ENCODE data around the gene ANXA4. TPM values are rescaled to one million over a fixed set of nuclear protein-coding genes. Genes with fewer than 3 reads are reported as not detected.
"Not testable (repeated sequence)": the region's sequence is repeated elsewhere in the genome, so short reads cannot be mapped to it uniquely, and the experiment has no call there.

The ANXA4 gene
- polyA plus RNA-seq, 2 of the 4 experiments (the other 2 are of a cell fraction) = 341 to 554 TPM

DNA sequence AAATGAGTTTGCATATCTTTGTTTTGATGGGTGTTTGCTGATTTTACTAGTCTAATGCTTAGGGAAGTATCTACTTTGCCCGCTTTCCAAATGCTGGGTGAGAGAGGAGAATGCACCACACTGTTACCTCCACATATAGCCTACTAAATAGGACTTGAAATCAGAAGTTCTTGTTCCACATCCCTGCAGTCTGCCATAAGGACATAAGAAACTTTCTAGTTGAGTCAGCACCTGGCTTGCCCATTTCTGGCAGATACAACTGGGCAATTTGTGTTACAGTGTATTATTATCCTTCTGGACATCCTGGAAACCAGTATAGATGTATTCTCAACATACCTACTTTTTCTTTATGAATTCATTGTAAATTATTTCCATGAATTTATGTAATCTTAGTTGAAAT is 29.5 kb downstream of the ANXA4 start:
- WGBS (ENCODE audit: missing lambda C conversion rate) = 82% methylated on average over 1 of the region's 1 CpG
- DNase-seq (ENCODE audit: low read depth in 1 of 2, low spot score in 1 of 2) (no peak), ATAC-seq (no peak), FAIRE-seq (no peak)
- Histone ChIP-seq H3K9me3 (no peaks in the 10 kb centered on the region), H3K4me2 (peak overlapping the region; percentile 69), H3K27ac (peak overlapping the region; percentile 90 to 93), H3K4me3 (no peak overlapping the region), H3K4me1 (peaks cover 99% of the 10 kb centered on the region)
- CTCF ChIA-PET = interaction anchor here (0.7 to 4.2 kb wide), 7 partner anchors 19 to 47 kb away, joined by 3 to 26 read pairs (median 4); no protein-coding TSS in a partner anchor
- TF ChIP-seq KDM5A (IDR thresholded peaks at IDR 0.05) (no peak), RCOR1 (IDR thresholded peaks at IDR 0.05; ENCODE audit: low read depth, low read length) (no peak), CBX2 (IDR thresholded peaks at IDR 0.05; ENCODE audit: borderline replicate concordance, low read depth) (no peak), SREBF2 (IDR thresholded peaks at IDR 0.05) (no peak), JUN (IDR thresholded peaks at IDR 0.05) (peak; percentile 21 to 24; a peak in 1 of 5 replicates), CHD4 (IDR thresholded peaks at IDR 0.05; ENCODE audit: borderline replicate concordance) (no peak), CEBPB (IDR thresholded peaks at IDR 0.05) (no peak), MAFK (IDR thresholded peaks at IDR 0.05; ENCODE audit: partially characterized antibody) (peak; percentile 46), CHD2 (IDR thresholded peaks at IDR 0.05; ENCODE audit: low read length, partially characterized antibody) (no peak), ZFP36 (IDR thresholded peaks at IDR 0.05; ENCODE audit: borderline replicate concordance, partially characterized antibody) (no peak)
- TF ChIP-seq, protein P1, sequence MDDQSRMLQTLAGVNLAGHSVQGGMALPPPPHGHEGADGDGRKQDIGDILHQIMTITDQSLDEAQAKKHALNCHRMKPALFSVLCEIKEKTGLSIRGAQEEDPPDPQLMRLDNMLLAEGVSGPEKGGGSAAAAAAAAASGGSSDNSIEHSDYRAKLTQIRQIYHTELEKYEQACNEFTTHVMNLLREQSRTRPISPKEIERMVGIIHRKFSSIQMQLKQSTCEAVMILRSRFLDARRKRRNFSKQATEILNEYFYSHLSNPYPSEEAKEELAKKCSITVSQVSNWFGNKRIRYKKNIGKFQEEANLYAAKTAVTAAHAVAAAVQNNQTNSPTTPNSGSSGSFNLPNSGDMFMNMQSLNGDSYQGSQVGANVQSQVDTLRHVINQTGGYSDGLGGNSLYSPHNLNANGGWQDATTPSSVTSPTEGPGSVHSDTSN (IDR thresholded peaks at IDR 0.05) = no peak
- POLR2A ChIA-PET = interaction anchor here (0.6 to 2.0 kb wide), 2 partner anchors 16 to 30 kb away, joined by 3 to 10 read pairs; partner anchors contain the start of gene ANXA4

DNA sequence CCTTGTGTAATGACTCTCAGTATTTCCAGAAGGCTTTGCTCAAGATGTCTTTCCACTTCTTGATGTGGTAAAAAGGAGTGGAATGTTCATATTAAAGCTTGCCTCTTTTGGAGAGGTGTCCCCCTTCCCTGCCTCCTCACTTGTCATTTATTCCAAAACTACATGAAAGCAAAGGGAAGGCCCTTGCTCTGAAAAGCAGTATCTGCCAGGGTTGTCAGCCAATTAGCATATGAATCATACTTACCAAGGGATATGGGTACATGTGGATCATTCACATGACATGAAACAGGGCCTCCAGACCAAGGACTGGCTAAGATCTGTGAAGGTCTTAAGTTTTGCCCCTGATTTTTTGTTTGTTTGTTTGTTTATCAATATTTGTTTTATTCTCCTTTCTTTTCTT is 31.3 kb downstream of the ANXA4 start:
- CTCF ChIA-PET = interaction anchor here (0.8 to 4.2 kb wide), 6 partner anchors 12 to 54 kb away, joined by 3 to 26 read pairs (median 4); no protein-coding TSS in a partner anchor
- DNase-seq (ENCODE audit: low read depth in 1 of 2, low spot score in 1 of 2) (peak in 1 of 2 experiments; percentile 49), ATAC-seq (peak; percentile 37 to 69), FAIRE-seq (no peak)
- Histone ChIP-seq H3K9me3 (no peaks in the 10 kb centered on the region), H3K4me3 (no peak overlapping the region), H3K4me2 (peak overlapping the region; percentile 69), H3K27ac (peak overlapping the region; percentile 90 to 93), H3K4me1 (peaks cover 99% of the 10 kb centered on the region)
- TF ChIP-seq HEYL (CRISPR knock-in tag; IDR thresholded peaks at IDR 0.05) = 0 out of 2 replicates have a peak, but pooled peaks have one; percentile 18
- no peak for TF ChIP-seq HDAC2 (IDR thresholded peaks at IDR 0.05)
- TF ChIP-seq JUNB (IDR thresholded peaks at IDR 0.05) = 0 out of 2 replicates have a peak, but pooled peaks have one; percentile 14
- TF ChIP-seq FOSL2 (IDR thresholded peaks at IDR 0.05) = peak; percentile 49; the same call in 1 of the 2 replicates
- TF ChIP-seq FOSL2 (CRISPR knock-in tag; IDR thresholded peaks at IDR 0.05) = peak; percentile 64
- TF ChIP-seq, protein P2, sequence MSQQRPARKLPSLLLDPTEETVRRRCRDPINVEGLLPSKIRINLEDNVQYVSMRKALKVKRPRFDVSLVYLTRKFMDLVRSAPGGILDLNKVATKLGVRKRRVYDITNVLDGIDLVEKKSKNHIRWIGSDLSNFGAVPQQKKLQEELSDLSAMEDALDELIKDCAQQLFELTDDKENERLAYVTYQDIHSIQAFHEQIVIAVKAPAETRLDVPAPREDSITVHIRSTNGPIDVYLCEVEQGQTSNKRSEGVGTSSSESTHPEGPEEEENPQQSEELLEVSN (IDR thresholded peaks at IDR 0.05; ENCODE audit: borderline replicate concordance, low read depth) = no peak
- POLR2A ChIA-PET = interaction anchor here (2.0 kb wide), 1 partner anchor 32 kb away, joined by 10 read pairs; the partner anchor contains the start of gene ANXA4

DNA sequence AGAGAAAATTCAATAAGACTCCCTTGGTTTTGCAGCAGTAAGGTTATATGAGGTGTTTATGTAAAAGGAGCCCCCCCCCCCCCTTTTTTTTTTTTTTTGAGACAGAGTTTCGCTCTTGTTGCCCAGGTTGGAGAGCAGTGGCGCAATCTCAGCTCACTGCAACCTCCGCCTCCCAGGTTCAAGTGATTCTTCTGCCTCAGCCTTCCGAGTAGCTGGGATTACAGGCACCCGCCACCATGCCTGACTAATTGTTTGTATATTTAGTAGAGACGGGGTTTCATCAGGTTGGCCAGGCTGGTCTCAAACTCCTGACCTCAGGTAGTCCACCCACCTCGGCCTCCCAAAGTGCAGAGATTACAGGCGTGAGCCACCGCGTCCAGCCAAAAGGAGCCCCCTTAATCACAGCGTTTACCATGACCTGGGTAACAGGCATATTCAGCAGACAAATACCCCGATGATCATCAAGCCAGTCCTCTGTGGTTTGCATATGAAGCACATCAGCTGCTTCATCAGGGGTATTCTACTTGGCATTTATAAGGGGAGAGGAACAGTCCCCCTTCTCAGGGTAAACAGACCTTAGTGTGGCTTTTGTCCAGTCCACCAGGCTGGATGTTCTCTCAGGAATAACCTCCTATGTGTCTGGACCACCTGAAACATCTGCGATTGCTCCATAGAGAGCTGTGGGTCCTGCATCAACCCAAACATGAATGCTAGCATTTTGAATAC is 32.5 kb downstream of the ANXA4 start:
- TF ChIP-seq HOXA7 (CRISPR knock-in tag; IDR thresholded peaks at IDR 0.05) (0 out of 2 replicates have a peak, but pooled peaks have one; percentile 19), CEBPB (IDR thresholded peaks at IDR 0.05) (peak in 1 of 2 experiments; percentile 39; a peak in 1 of 4 replicates), POLR2AphosphoS2 (conservative IDR thresholded peaks at IDR 0.05; ENCODE audit: low read length) (0 out of 2 replicates have a peak, but pooled peaks have one; percentile 69)
- DNase-seq (ENCODE audit: low read depth in 1 of 2, low spot score in 1 of 2); FAIRE-seq; H3K9me3 ChIP-seq; H3K4me3 ChIP-seq; ATAC-seq: not testable (repeated sequence)
- WGBS (ENCODE audit: missing lambda C conversion rate) = 83% methylated on average over 13 of the region's 13 CpGs
- Histone ChIP-seq H3K4me1 (peaks cover 96% of the 10 kb centered on the region), H3K4me2 (peak overlapping the region; percentile 21; the same call in 2 of the 3 replicates), H3K27ac (peak overlapping the region; percentile 90 to 93)
- ChIA-PET CTCF (interaction anchor here (1.6 to 5.7 kb wide), 4 partner anchors 11 to 50 kb away, joined by 3 to 49 read pairs (median 20); no protein-coding TSS in a partner anchor), POLR2A (interaction anchor here (0.6 to 2.1 kb wide), 3 partner anchors 33 to 54 kb away, joined by 3 to 8 read pairs (median 4); partner anchors contain the start of gene ANXA4)

Data from A549 (cell line).